ENCODE results near the gene C2orf69. TPM values are rescaled to one million over a fixed set of nuclear protein-coding genes. Genes with fewer than 3 reads are reported as not detected.

The C2orf69 gene
- total RNA-seq = 7.9 and 10.3 TPM in 2 replicates

DNA sequence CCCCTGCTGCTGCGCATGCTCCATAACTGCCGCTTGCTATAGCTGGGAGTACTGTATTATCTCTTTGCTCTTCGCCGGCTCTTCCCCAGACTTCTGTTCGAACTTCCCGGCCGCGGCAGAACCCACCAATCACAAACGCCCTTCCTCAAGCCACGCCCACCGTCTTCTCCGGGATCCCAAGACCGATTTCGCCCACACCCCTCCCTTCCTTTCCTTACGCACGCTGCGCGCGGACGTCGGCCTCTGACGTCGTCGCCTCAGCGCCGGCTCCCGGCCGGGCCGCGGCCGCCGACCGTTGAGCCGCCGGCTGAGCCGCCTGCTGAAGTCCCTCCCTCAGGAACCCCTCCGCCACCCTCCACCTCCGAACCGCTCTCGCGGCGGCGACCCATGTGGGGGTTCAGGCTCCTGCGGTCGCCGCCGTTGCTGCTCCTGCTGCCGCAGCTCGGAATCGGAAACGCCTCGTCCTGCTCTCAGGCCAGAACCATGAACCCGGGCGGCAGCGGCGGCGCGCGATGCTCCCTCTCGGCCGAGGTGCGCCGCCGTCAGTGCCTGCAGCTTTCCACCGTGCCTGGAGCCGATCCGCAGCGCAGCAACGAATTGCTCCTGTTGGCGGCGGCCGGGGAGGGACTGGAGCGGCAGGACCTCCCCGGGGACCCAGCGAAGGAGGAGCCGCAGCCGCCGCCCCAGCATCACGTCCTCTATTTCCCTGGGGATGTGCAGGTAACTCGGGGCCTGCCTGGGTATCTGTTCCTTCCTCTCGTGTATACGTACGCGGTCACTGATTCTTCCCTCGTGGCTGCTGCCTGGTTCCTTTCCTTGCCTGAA is at the start of gene C2orf69:
TSS of gene C2orf69 (plus strand) at position 242 of the 825 bp plus-strand sequence. CDS start at position 388, 146 bp downstream.

DNA sequence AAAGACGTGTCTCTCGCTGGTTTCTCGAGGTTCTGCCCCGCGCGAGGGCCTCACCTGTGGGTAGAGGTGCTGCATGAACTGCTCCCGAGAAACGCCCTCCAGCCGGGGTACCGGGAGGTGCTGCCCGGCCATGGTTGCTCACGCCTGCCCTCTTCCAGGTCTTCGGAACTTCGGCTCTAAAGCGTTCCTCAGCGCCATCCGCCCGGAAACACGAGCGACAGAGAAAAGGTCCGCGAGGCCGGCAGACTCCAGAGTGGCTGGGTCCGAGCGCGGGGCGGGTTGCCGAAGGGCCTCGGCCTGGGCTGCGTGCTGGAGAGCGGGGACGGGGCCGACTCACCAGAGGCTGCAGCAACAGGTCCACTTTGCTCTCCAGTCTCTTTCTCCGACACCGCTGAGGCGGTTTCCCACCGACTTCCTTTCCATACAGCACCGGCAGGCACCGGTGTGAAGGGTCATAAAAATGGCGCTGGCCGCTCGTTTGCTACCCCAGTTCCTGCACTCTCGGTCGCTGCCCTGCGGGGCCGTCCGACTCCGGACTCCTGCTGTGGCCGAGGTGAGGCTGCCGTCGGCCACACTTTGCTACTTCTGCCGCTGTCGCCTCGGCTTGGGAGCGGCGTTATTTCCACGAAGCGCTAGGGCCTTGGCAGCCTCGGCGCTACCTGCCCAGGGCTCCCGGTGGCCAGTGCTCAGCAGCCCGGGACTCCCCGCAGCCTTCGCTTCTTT is 44.4 kb downstream of the C2orf69 start, which contains the start of the genes MAIP1 and TYW5:
TSS of gene MAIP1 (plus strand) at position 244 of the 723 bp plus-strand sequence. CDS start at position 461, 217 bp downstream.
TSS of gene TYW5 (minus strand) at position 153 of the 723 bp plus-strand sequence. CDS start at position 132, 21 bp downstream.

Other genes starting within 250 kb of the C2orf69 start
- 0.08 and 0.57 TPM in 2 replicates for gene FTCDNL1, start 60.1 kb upstream of the C2orf69 start, total RNA-seq
- 5.4 and 6.8 TPM in 2 replicates for gene TYW5, start 44.2 kb downstream of the C2orf69 start, total RNA-seq
- gene MAIP1, start 44.3 kb downstream of the C2orf69 start, total RNA-seq = 17.6 and 35.1 TPM in 2 replicates

Measured in hair follicular keratinocyte (primary cell).